ENCODE measurements around the gene LRRC28.

DNA sequence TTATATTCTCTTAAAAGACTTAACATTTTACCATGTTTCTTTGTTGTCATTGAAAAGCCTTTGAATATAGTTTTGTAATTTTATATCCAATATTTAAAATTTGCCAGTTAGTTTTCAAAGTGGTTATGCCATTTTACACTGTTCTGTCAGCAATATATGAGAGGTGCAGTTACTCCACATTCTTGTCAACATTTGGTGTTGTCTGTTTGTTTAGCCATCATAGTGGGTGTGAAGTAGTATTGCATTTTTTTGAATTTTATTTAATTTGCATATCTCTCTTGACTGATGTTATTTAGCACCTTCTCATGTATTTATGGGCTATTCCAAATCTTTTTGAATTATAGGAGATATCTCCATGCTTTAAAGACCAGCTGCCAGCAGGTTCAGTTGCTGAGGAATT, 40.4 kb downstream of the LRRC28 start:
- TF ChIP-seq YY1 (IDR thresholded peaks at IDR 0.05; ENCODE audit: insufficient read depth, insufficient read length) (no peak), ZNF274 (IDR thresholded peaks at IDR 0.05; ENCODE audit: low read depth, low read length) (no peak)

Measured in NT2/D1 (cell line).